Stimulated activated CD4-positive, alpha-beta T cell treated with anti-CD3 and anti-CD28 coated beads, Interleukin-12 subunit alpha, Interleukin-12 subunit beta, amount 100 ng/mL, for 24 hours (primary cell): ENCODE results near the gene CRIP1.

Experiments used
- DNase-seq, 2 experiments: peaks; one replicate each; pipeline ENCODE4 v3.0.0-alpha.2; 2020; ENCODE audit warnings: low read depth in 2 of 2

Gene CRIP1

GRCh38 chr14:105531894-105532623, 45.4 kb downstream of the CRIP1 start:
- DNase-seq: no peak

- DNase-seq: no peak
These were observed 46.1 kb downstream of the CRIP1 start for GRCh38 chr14:105532735-105533141.

GRCh38 chr14:105533391-105533790, 46.7 kb downstream of the CRIP1 start:
- DNase-seq: no peak

- DNase-seq: no peak
These were observed 47.3 kb downstream of the CRIP1 start for GRCh38 chr14:105533811-105534498.

GRCh38 chr14:105534586-105534985, 47.9 kb downstream of the CRIP1 start:
- DNase-seq: no peak

- DNase-seq: no peak
These were observed 49.4 kb downstream of the CRIP1 start for GRCh38 chr14:105536051-105536450.

GRCh38 chr14:105536691-105537579, 50.2 kb downstream of the CRIP1 start:
- no peak for DNase-seq

- DNase-seq: peak in 1 of 2 experiments; percentile 66
These were observed 51.1 kb downstream of the CRIP1 start for GRCh38 chr14:105537580-105538474.
